ENCODE data around the gene ENPP1.

- no peak for TF ChIP-seq EP300 (IDR thresholded peaks at IDR 0.05)
- no peak for TF ChIP-seq POLR2AphosphoS5 (IDR thresholded peaks at IDR 0.05)
These were observed 12.5 kb upstream of the ENPP1 start for GRCh38 chr6:131795366-131795765.

Measured in upper lobe of left lung (tissue), 4 donors.